Measurements from ENCODE around the gene CNOT1.
A peak's percentile ranks its signal among the peaks of the same experiment; 100 is the strongest.
"Not testable (repeated sequence)": the region's sequence is repeated elsewhere in the genome, so short reads cannot be mapped to it uniquely, and the experiment has no call there.

The CNOT1 gene

GRCh38 chr16:58638148-58639036 lies 8.8 kb upstream of the CNOT1 start:
- Histone ChIP-seq H3K9ac (ENCODE audit: low read length) (no peak overlapping the region), H3K4me1 (ENCODE audit: control insufficient read depth, insufficient read depth, low read length) (0 out of 2 replicates have a peak, but pooled peaks cover 2% of the 10 kb centered on the region), H3K27me3 (ENCODE audit: control insufficient read depth, insufficient read depth, low read length) (no peaks in the 10 kb centered on the region), H3K36me3 (ENCODE audit: control insufficient read depth, insufficient read depth, low read length) (no peaks in the 10 kb centered on the region), H3K4me3 (ENCODE audit: low read depth, low read length) (no peak overlapping the region), H3K27ac (ENCODE audit: low read depth, low read length) (no peak overlapping the region), H3K9me3 (ENCODE audit: control insufficient read depth, insufficient read depth, low read depth, low read length) (no peaks in the 10 kb centered on the region)

GRCh38 chr16:58637021-58637420 lies 7.4 kb upstream of the CNOT1 start:
- H3K9me3 ChIP-seq (ENCODE audit: control insufficient read depth, insufficient read depth, low read depth, low read length); H3K9ac ChIP-seq (ENCODE audit: low read length); H3K27me3 ChIP-seq (ENCODE audit: control insufficient read depth, insufficient read depth, low read length); H3K4me3 ChIP-seq (ENCODE audit: low read depth, low read length); H3K36me3 ChIP-seq (ENCODE audit: control insufficient read depth, insufficient read depth, low read length); H3K4me1 ChIP-seq (ENCODE audit: control insufficient read depth, insufficient read depth, low read length); H3K27ac ChIP-seq (ENCODE audit: low read depth, low read length): not testable (repeated sequence)

GRCh38 chr16:58636466-58636865 lies 6.8 kb upstream of the CNOT1 start:
- H3K4me1 ChIP-seq (ENCODE audit: control insufficient read depth, insufficient read depth, low read length) = 0 out of 2 replicates have a peak, but pooled peaks cover 2% of the 10 kb centered on the region
- H3K4me3 ChIP-seq (ENCODE audit: low read depth, low read length) = no peak overlapping the region
- no peaks in the 10 kb centered on the region for H3K27me3 ChIP-seq (ENCODE audit: control insufficient read depth, insufficient read depth, low read length)
- no peaks in the 10 kb centered on the region for H3K9me3 ChIP-seq (ENCODE audit: control insufficient read depth, insufficient read depth, low read depth, low read length)
- H3K36me3 ChIP-seq (ENCODE audit: control insufficient read depth, insufficient read depth, low read length) = no peaks in the 10 kb centered on the region
- no peak overlapping the region for H3K9ac ChIP-seq (ENCODE audit: low read length)
- H3K27ac ChIP-seq (ENCODE audit: low read depth, low read length) = no peak overlapping the region

- H3K27ac ChIP-seq (ENCODE audit: low read depth, low read length) = no peak overlapping the region
These were observed 5.9 kb upstream of the CNOT1 start for GRCh38 chr16:58635502-58635901.

GRCh38 chr16:58634265-58634802 lies 4.7 kb upstream of the CNOT1 start:
- peaks cover 2% of the 10 kb centered on the region; the same call in 1 of the 2 replicates for H3K4me1 ChIP-seq (ENCODE audit: control insufficient read depth, insufficient read depth, low read length)
- no peak overlapping the region for H3K9ac ChIP-seq (ENCODE audit: low read length)
- H3K27ac ChIP-seq (ENCODE audit: low read depth, low read length) = no peak overlapping the region
- no peak overlapping the region for H3K4me3 ChIP-seq (ENCODE audit: low read depth, low read length)
- 0 out of 2 replicates have a peak, but pooled peaks cover 2% of the 10 kb centered on the region for H3K36me3 ChIP-seq (ENCODE audit: control insufficient read depth, insufficient read depth, low read length)
- H3K9me3 ChIP-seq (ENCODE audit: control insufficient read depth, insufficient read depth, low read depth, low read length) = no peaks in the 10 kb centered on the region
- no peaks in the 10 kb centered on the region for H3K27me3 ChIP-seq (ENCODE audit: control insufficient read depth, insufficient read depth, low read length)

More at GRCh38 chr16:58635502-58635901, 5.9 kb upstream of the CNOT1 start:
- H3K9me3 ChIP-seq (ENCODE audit: control insufficient read depth, insufficient read depth, low read depth, low read length) = no peaks in the 10 kb centered on the region
- no peak overlapping the region for H3K4me3 ChIP-seq (ENCODE audit: low read depth, low read length)
- peaks cover 2% of the 10 kb centered on the region; the same call in 1 of the 2 replicates for H3K4me1 ChIP-seq (ENCODE audit: control insufficient read depth, insufficient read depth, low read length)
- no peaks in the 10 kb centered on the region for H3K27me3 ChIP-seq (ENCODE audit: control insufficient read depth, insufficient read depth, low read length)
- no peaks in the 10 kb centered on the region for H3K36me3 ChIP-seq (ENCODE audit: control insufficient read depth, insufficient read depth, low read length)
- no peak overlapping the region for H3K9ac ChIP-seq (ENCODE audit: low read length)

- Histone ChIP-seq H3K9ac (ENCODE audit: low read length) (peak overlapping the region; percentile 99), H3K36me3 (ENCODE audit: control insufficient read depth, insufficient read depth, low read length) (peaks cover 16% of the 10 kb centered on the region), H3K4me1 (ENCODE audit: control insufficient read depth, insufficient read depth, low read length) (no peaks in the 10 kb centered on the region; the same call in 1 of the 2 replicates), H3K27ac (ENCODE audit: low read depth, low read length) (peak overlapping the region; percentile 98), H3K27me3 (ENCODE audit: control insufficient read depth, insufficient read depth, low read length) (no peaks in the 10 kb centered on the region), H3K9me3 (ENCODE audit: control insufficient read depth, insufficient read depth, low read depth, low read length) (no peaks in the 10 kb centered on the region), H3K4me3 (ENCODE audit: low read depth, low read length) (peak overlapping the region; percentile 94)
These were observed 537 bp downstream of the CNOT1 start for GRCh38 chr16:58628845-58629732.

- Histone ChIP-seq H3K4me3 (ENCODE audit: low read depth, low read length) (no peak overlapping the region), H3K36me3 (ENCODE audit: control insufficient read depth, insufficient read depth, low read length) (peaks cover 49% of the 10 kb centered on the region), H3K4me1 (ENCODE audit: control insufficient read depth, insufficient read depth, low read length) (no peaks in the 10 kb centered on the region), H3K9ac (ENCODE audit: low read length) (no peak overlapping the region), H3K27me3 (ENCODE audit: control insufficient read depth, insufficient read depth, low read length) (no peaks in the 10 kb centered on the region), H3K27ac (ENCODE audit: low read depth, low read length) (no peak overlapping the region), H3K9me3 (ENCODE audit: control insufficient read depth, insufficient read depth, low read depth, low read length) (no peaks in the 10 kb centered on the region)
These were observed 5.4 kb downstream of the CNOT1 start for GRCh38 chr16:58624209-58624608.

- H3K27ac ChIP-seq (ENCODE audit: low read depth, low read length) = no peak overlapping the region
These were observed 9.2 kb downstream of the CNOT1 start for GRCh38 chr16:58620396-58620795.

GRCh38 chr16:58615280-58615679 lies 14.3 kb downstream of the CNOT1 start:
- Histone ChIP-seq H3K27me3 (ENCODE audit: control insufficient read depth, insufficient read depth, low read length) (no peaks in the 10 kb centered on the region), H3K9me3 (ENCODE audit: control insufficient read depth, insufficient read depth, low read depth, low read length) (no peaks in the 10 kb centered on the region), H3K4me1 (ENCODE audit: control insufficient read depth, insufficient read depth, low read length) (no peaks in the 10 kb centered on the region), H3K9ac (ENCODE audit: low read length) (no peak overlapping the region), H3K27ac (ENCODE audit: low read depth, low read length) (no peak overlapping the region), H3K4me3 (ENCODE audit: low read depth, low read length) (no peak overlapping the region), H3K36me3 (ENCODE audit: control insufficient read depth, insufficient read depth, low read length) (peaks cover 48% of the 10 kb centered on the region)

More at GRCh38 chr16:58620396-58620795, 9.2 kb downstream of the CNOT1 start:
- H3K27me3 ChIP-seq (ENCODE audit: control insufficient read depth, insufficient read depth, low read length) = no peaks in the 10 kb centered on the region
- no peak overlapping the region for H3K9ac ChIP-seq (ENCODE audit: low read length)
- peaks cover 75% of the 10 kb centered on the region for H3K36me3 ChIP-seq (ENCODE audit: control insufficient read depth, insufficient read depth, low read length)
- no peaks in the 10 kb centered on the region for H3K9me3 ChIP-seq (ENCODE audit: control insufficient read depth, insufficient read depth, low read depth, low read length)
- H3K4me1 ChIP-seq (ENCODE audit: control insufficient read depth, insufficient read depth, low read length) = no peaks in the 10 kb centered on the region
- H3K4me3 ChIP-seq (ENCODE audit: low read depth, low read length) = no peak overlapping the region

- Histone ChIP-seq H3K27me3 (ENCODE audit: control insufficient read depth, insufficient read depth, low read length) (no peaks in the 10 kb centered on the region), H3K4me1 (ENCODE audit: control insufficient read depth, insufficient read depth, low read length) (no peaks in the 10 kb centered on the region), H3K27ac (ENCODE audit: low read depth, low read length) (no peak overlapping the region), H3K36me3 (ENCODE audit: control insufficient read depth, insufficient read depth, low read length) (peaks cover 47% of the 10 kb centered on the region), H3K4me3 (ENCODE audit: low read depth, low read length) (no peak overlapping the region), H3K9ac (ENCODE audit: low read length) (no peak overlapping the region), H3K9me3 (ENCODE audit: control insufficient read depth, insufficient read depth, low read depth, low read length) (no peaks in the 10 kb centered on the region; the same call in 1 of the 2 replicates)
These were observed 14.8 kb downstream of the CNOT1 start for GRCh38 chr16:58614860-58615259.

Data from HUES6 (cell line).